Upper lobe of left lung (tissue), 6 donors: ENCODE results near the gene ATG101. TPM values are rescaled to one million over a fixed set of nuclear protein-coding genes. Genes with fewer than 3 reads are reported as not detected.

ENCODE experiments used
- ATAC-seq, 2 donors: fragments of 200-7000 bp; cut with Tn5 transposase; one replicate each; pipeline ENCODE4 v1.9.1; 2022; ENCODE audit warnings: mild to moderate bottlenecking in 2 of 2, moderate library complexity in 2 of 2; ENCODE audit not compliant: low FRiP score in 2 of 2
- DNase-seq, 2 donors: peaks; one replicate each; pipeline ENCODE4 v3.0.0-alpha.2; 2019 to 2020
- H3K27ac ChIP-seq, 4 donors: fragments of 200-600 bp; sonication (generic); one replicate each; pipeline ENCODE4 v1.5.1; 2016 to 2019
- H3K27me3 ChIP-seq, 4 donors: fragments of 200-600 bp; sonication (generic); one replicate each; pipeline ENCODE4 v1.5.1; 2017 to 2019
- H3K36me3 ChIP-seq, 4 donors: fragments of 200-600 bp; sonication (generic); one replicate each; pipeline ENCODE4 v1.5.1; 2016 to 2019
- H3K4me1 ChIP-seq, 4 donors: fragments of 200-600 bp; sonication (generic); one replicate each; pipeline ENCODE4 v1.5.1; 2018 to 2019
- H3K4me3 ChIP-seq, 4 donors: fragments of 200-600 bp; sonication (generic); one replicate each; pipeline ENCODE4 v1.5.1; 2017 to 2019; ENCODE audit warnings: mild to moderate bottlenecking in 2 of 4, moderate library complexity in 1 of 4
- H3K9me3 ChIP-seq, 4 donors: fragments of 200-600 bp; sonication (generic); one replicate each; pipeline ENCODE4 v1.5.1; 2018 to 2019
- EP300 ChIP-seq, 4 donors: sonication (generic); formaldehyde crosslinking; IDR thresholded peaks; one replicate each; pipeline ENCODE4 v1.5.1; 2017; ENCODE audit warnings: antibody characterized with exemption in 4 of 4, control low read depth in 2 of 4
- POLR2A ChIP-seq, 4 donors: fragments of 450-650 bp; IDR thresholded peaks; one replicate each; pipeline ENCODE4 v1.5.1; 2016 to 2017; ENCODE audit warnings: antibody characterized with exemption in 4 of 4, mild to moderate bottlenecking in 2 of 4
- POLR2AphosphoS5 ChIP-seq, 2 donors: sonication (generic); formaldehyde crosslinking; IDR thresholded peaks; one replicate each; pipeline ENCODE4 v1.5.1; 2017; ENCODE audit warnings: antibody characterized with exemption in 2 of 2
- WGBS, 2 donors: methylation state at CpG; one replicate each; pipeline ENCODE4 v1.1.5; 2017 to 2018; 5-methylcytosine and 5-hydroxymethylcytosine counted together
- total RNA-seq, 6 donors: library from RNA; depleted of rRNA in 4 of 6; stranded (reverse); fragments of >200 nt in 4 of 6; gene quantifications; one replicate each; pipeline versions ENCODE4 v1.1.0 to v1.2.1, GENCODE V29; 2016 to 2021
- TF ChIP-seq, protein P1 (sequence below), 6 experiments: fragments of 450-650 bp in 4 of 6; fragments of 200-600 bp in 2 of 6; sonication (generic) in 2 of 6; IDR thresholded peaks; one replicate each; pipeline ENCODE4 v1.5.1; 2016 to 2019; ENCODE audit warnings: antibody characterized with exemption in 6 of 6
- donor health status: DM: no; HTN: no; CAD: no; lungs with moderate emphysema.
- donor health status: DM: no; HTN: yes; CAD: no; lungs with severe emphysema.

The ATG101 gene
- total RNA-seq, 6 donors from 2014 or later = 17.8 to 74.8 (median 35.9) TPM

DNA sequence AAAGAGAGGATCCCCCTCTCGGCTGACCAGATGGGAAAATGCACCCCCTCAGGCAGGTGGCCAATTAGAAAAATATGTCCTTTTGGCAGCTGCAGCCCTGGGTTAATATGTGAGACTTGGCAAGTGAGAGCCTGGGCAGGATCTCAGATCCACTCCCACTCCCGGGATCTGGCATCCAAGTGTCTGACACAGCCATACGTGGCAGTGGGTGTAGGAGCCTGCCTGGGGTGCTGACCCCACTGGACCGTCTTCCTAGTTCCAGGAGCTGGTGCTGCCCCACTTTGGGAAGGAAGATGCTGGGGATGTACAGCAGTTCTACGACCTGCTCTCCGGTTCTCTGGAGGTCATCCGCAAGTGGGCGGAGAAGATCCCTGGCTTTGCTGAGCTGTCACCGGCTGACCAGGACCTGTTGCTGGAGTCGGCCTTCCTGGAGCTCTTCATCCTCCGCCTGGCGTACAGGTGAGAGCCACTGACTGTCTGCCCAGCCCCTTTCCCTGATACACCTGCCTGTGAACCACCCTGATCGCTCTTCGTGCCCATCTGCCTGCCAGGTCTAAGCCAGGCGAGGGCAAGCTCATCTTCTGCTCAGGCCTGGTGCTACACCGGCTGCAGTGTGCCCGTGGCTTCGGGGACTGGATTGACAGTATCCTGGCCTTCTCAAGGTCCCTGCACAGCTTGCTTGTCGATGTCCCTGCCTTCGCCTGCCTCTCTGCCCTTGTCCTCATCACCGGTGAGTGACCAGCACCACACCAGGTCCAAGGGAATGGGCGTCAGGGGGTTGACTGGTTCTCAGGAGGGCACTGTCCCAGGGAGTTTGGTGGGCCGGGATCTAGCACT, 12.8 kb upstream of the ATG101 start:
- H3K4me3 ChIP-seq = no peak overlapping the region
- no peaks in the 10 kb centered on the region for H3K9me3 ChIP-seq
- peak in 1 of 2 donors; percentile 81 for DNase-seq
- H3K36me3 ChIP-seq = peaks cover 12 to 76% (median 55%) of the 10 kb centered on the region in 4 donors
- no peaks in the 10 kb centered on the region for H3K27me3 ChIP-seq
- TF ChIP-seq EP300 (IDR thresholded peaks at IDR 0.05) (no peak), POLR2A (IDR thresholded peaks at IDR 0.05) (peak in 1 of 4 donors; percentile 6), POLR2AphosphoS5 (IDR thresholded peaks at IDR 0.05) (peak in 1 of 2 donors; percentile 39)
- TF ChIP-seq, protein P1, sequence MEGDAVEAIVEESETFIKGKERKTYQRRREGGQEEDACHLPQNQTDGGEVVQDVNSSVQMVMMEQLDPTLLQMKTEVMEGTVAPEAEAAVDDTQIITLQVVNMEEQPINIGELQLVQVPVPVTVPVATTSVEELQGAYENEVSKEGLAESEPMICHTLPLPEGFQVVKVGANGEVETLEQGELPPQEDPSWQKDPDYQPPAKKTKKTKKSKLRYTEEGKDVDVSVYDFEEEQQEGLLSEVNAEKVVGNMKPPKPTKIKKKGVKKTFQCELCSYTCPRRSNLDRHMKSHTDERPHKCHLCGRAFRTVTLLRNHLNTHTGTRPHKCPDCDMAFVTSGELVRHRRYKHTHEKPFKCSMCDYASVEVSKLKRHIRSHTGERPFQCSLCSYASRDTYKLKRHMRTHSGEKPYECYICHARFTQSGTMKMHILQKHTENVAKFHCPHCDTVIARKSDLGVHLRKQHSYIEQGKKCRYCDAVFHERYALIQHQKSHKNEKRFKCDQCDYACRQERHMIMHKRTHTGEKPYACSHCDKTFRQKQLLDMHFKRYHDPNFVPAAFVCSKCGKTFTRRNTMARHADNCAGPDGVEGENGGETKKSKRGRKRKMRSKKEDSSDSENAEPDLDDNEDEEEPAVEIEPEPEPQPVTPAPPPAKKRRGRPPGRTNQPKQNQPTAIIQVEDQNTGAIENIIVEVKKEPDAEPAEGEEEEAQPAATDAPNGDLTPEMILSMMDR (IDR thresholded peaks at IDR 0.05) = no peak
- H3K4me1 ChIP-seq = peaks cover 10 to 32% (median 17%) of the 10 kb centered on the region in 4 donors
- no peak for ATAC-seq
- 92 to 93% methylated on average over 13 to 23 of the region's 23 CpGs for WGBS, 2 donors
- H3K27ac ChIP-seq = no peak overlapping the region

DNA sequence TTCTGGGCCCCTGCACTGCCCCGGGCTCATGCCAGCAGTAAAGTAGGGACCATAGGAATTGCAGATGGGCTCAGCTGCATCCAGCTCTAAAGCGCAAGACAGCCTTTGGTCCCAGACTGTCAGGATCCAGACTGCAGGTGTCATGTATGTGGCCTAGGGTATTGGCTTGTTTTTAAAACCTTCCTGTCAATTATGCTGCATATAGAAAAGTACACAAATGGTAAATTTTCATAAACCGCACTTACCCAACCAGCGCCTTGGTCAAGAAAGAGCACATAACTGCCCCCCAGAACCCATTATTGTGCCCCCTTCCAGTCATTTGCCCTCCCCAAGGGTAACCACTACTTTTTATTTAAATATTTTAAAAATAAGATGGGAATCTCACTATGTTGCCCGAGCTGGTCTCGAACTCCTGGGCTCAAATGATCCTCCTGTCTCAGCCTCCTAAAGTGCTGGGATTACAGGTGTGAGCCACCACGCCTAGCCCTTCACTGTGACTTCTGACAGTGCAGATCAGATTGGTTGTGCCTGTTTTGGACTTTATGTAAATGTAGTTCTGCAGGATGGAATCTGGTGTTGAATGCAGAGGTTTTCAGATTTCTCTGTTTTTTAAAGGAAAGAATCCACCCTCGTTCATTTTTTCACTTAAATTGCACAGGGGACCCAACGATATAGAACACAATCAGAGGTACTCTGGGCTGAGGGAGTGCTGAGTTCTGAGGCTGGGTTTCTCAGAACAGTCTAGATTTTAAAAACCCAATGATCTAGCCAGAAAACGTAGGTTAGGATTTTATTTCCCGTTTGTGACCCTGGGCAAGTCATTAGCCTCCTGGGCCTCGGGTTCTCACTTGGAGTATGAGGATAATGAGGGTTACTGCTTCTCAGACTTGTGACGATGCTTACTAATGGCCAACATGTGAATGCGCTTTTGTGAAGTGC, 11.9 kb upstream of the ATG101 start:
- 90 to 92% methylated on average over 13 to 14 of the region's 14 CpGs for WGBS, 2 donors
- DNase-seq (no peak), ATAC-seq (no peak)
- Histone ChIP-seq H3K27me3 (no peaks in the 10 kb centered on the region), H3K27ac (no peak overlapping the region), H3K36me3 (peaks cover 12 to 70% (median 55%) of the 10 kb centered on the region in 4 donors), H3K4me1 (peaks cover 1 to 25% (median 12%) of the 10 kb centered on the region in 4 donors), H3K9me3 (no peaks in the 10 kb centered on the region), H3K4me3 (no peak overlapping the region)
- TF ChIP-seq, protein P1 (IDR thresholded peaks at IDR 0.05) = no peak

DNA sequence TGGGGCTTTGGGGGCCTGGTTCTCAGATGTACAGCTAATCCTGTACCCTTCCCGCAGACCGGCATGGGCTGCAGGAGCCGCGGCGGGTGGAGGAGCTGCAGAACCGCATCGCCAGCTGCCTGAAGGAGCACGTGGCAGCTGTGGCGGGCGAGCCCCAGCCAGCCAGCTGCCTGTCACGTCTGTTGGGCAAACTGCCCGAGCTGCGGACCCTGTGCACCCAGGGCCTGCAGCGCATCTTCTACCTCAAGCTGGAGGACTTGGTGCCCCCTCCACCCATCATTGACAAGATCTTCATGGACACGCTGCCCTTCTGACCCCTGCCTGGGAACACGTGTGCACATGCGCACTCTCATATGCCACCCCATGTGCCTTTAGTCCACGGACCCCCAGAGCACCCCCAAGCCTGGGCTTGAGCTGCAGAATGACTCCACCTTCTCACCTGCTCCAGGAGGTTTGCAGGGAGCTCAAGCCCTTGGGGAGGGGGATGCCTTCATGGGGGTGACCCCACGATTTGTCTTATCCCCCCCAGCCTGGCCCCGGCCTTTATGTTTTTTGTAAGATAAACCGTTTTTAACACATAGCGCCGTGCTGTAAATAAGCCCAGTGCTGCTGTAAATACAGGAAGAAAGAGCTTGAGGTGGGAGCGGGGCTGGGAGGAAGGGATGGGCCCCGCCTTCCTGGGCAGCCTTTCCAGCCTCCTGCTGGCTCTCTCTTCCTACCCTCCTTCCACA, 11.0 kb upstream of the ATG101 start:
- ATAC-seq = no peak
- H3K27ac ChIP-seq = no peak overlapping the region
- H3K9me3 ChIP-seq = no peaks in the 10 kb centered on the region
- DNase-seq = peak in 1 of 2 donors; percentile 89
- peaks cover 12 to 63% (median 52%) of the 10 kb centered on the region in 4 donors for H3K36me3 ChIP-seq
- 65 to 74% methylated on average over 13 to 25 of the region's 25 CpGs for WGBS, 2 donors
- TF ChIP-seq, protein P1 (IDR thresholded peaks at IDR 0.05) = no peak
- TF ChIP-seq POLR2A (IDR thresholded peaks at IDR 0.05) (no peak), EP300 (IDR thresholded peaks at IDR 0.05) (no peak), POLR2AphosphoS5 (IDR thresholded peaks at IDR 0.05) (peak; percentile 33 to 69)
- peaks cover 0 to 16% (median 6%) of the 10 kb centered on the region in 4 donors for H3K4me1 ChIP-seq
- no peaks in the 10 kb centered on the region for H3K27me3 ChIP-seq
- H3K4me3 ChIP-seq = no peak overlapping the region

DNA sequence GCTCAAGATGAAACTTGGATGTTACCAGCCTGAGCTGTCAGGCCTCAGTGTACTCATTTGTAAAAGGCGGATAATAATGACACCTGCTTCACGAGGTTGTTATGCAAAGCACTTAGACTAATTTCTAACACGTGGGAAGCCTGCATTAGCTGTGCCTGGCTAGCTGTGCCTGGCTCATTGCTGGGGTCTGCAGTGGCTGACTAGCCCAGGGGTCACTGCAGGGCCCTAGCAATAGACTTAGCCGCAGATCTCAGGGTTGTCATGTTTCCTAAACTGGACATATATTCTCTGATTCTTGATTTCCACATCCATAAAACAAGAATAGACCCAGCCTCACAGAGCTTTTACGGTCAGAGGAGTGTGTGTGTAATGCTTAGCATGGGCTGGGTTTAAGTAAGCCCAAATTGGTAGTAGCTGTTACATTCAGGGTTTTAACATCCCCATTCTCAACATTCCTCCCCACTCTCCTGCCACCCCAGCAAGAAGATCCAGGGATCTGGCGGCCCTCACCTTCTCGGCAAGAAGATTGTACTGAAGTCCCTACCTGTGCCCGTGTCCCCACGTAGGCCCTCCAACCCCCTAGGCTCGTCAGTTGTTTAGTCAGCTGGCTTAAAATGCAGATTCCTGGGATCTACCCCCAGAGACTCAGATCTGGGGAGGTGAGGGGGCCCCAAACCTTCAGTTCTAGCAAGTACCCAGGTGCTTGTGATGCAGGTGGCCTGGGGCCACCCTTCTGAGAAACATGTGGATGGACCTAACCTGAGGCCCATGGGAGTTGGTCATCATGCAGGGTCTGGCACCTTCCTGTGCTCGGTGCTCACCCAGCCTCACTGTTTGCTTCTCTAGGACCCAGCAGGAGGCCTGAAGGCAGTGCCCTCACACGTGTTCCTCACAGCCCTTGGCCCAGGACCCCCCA, 9.9 kb upstream of the ATG101 start:
- Histone ChIP-seq H3K27me3 (no peaks in the 10 kb centered on the region), H3K9me3 (no peaks in the 10 kb centered on the region), H3K36me3 (peaks cover 12 to 52% (median 42%) of the 10 kb centered on the region in 4 donors), H3K4me1 (peaks cover 0 to 10% (median 4%) of the 10 kb centered on the region in 4 donors), H3K27ac (no peak overlapping the region), H3K4me3 (no peak overlapping the region)
- peak; percentile 1 to 53 for ATAC-seq
- DNase-seq = no peak
- 85% methylated on average over 11 of the region's 12 CpGs for WGBS, 2 donors
- TF ChIP-seq POLR2A (IDR thresholded peaks at IDR 0.05) (peak in 1 of 4 donors; percentile 6), POLR2AphosphoS5 (IDR thresholded peaks at IDR 0.05) (peak in 1 of 2 donors; percentile 46)
- TF ChIP-seq, protein P1 (IDR thresholded peaks at IDR 0.05) = no peak
